Stimulated activated CD8-positive, alpha-beta memory T cell treated with anti-CD3 and anti-CD28 coated beads, Interleukin-15, amount 100 ng/mL, for 4 hours (primary cell): ENCODE measurements around the gene OBP2B.
"Not testable (repeated sequence)": the region's sequence is repeated elsewhere in the genome, so short reads cannot be mapped to it uniquely, and the experiment has no call there.

Experiments used
- DNase-seq, 2 donors: peaks; one replicate each; pipeline ENCODE4 v3.0.0-alpha.2; 2020; ENCODE audit warnings: low read depth in 2 of 2

Gene OBP2B

DNA sequence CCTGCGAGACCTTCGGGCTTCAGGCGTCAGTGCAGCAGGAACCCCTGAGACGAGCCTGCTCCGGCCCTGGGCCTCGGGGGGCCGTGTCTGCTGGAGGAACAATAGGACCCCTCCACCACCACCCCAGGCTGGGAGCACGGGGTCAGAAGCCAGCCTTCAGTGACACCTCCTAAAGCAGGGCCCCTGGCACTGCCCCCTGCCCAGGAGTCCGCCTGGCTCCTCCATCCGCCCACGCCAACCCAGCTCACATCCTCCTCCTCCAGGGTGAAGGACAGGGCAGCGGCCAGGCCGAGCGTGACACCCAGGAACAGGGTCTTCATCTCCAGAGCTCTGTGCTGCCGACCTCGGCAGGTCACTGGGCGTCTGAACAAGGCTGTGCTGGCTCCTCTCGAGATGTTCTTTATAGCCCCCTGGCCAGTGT, at the start of gene OBP2B:
Gene OBP2B, minus strand, starts transcription at position 371 of the 421 bp plus-strand sequence. Its CDS starts 51 bp downstream, at position 320.
- DNase-seq = not testable (repeated sequence)

- no peak for DNase-seq
Measured at GRCh38 chr9:133258061-133259015, 49.3 kb upstream of the OBP2B start.

- no peak for DNase-seq
Measured at GRCh38 chr9:133257465-133257956, 48.5 kb upstream of the OBP2B start.

DNA sequence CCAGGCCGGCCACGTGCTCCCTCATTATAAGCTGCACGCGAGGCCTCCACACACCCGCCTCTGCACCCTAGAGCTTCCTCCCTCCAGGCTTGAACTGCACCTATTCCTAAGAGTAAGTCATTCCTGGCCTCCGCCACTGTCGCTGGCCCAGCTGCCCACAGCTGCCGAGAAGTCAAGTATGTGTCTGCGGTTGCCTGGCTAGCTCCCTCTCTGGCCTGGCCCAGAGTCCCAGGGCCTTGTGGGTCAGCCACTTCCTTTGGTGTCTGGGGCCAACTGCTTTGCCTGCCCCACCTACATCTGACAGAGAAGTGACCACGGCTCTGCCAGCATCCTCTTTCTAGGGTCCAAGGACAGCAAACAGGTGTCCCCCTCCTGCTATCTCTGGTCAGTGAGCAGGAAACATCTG, 47.6 kb upstream of the OBP2B start:
- DNase-seq = no peak

- DNase-seq = no peak
Measured at GRCh38 chr9:133256136-133256461, 47.0 kb upstream of the OBP2B start.

- DNase-seq = no peak
Measured at GRCh38 chr9:133255371-133256135, 46.5 kb upstream of the OBP2B start.

GRCh38 chr9:133254471-133254870, 45.4 kb upstream of the OBP2B start:
- no peak for DNase-seq

- no peak for DNase-seq
Measured at GRCh38 chr9:133253268-133253667, 44.2 kb upstream of the OBP2B start.

GRCh38 chr9:133252301-133253020, 43.4 kb upstream of the OBP2B start:
- no peak for DNase-seq

DNA sequence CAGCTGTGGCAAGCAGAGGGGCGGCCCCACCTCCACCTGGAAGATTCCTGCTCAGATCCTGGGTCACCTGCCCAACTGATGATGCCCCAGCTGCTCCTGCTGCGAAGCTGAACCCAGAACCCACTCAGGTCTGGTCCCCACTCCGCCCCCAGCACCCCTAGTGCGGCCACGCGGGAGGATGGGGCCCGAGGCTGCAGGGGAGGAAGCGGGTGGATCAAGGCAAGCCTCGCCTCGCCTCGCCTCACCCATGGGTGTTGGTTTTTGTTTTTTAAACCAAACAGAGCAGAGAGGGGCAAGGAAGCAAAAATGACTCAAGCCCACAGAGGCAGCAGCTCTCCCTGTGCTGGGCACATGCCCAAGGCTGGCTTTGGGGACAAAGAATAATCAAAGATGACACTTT, 42.7 kb upstream of the OBP2B start:
- DNase-seq = no peak

GRCh38 chr9:133251221-133251620, 42.2 kb upstream of the OBP2B start:
- DNase-seq = not testable (repeated sequence)

DNA sequence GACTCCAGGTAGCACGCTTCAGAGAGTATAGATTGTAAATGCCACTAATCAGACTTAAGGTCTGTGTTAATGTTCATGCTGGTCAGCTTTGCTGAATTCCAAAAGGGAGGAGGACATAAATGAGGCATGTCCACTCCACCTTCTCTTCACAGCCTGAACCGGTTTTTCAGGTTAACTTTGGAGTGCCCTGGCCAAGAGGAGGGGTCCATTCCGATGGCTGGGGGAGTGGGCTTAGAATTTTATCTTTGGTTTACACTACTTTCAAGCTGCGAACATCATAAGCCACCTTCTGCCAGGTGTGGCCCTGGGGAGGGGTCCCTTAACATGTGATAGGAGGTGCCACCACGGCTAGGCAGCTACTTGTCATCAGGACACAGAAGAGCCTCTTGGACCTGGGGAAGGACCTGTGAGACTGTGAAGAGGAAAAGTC, 41.7 kb upstream of the OBP2B start:
- no peak for DNase-seq

DNA sequence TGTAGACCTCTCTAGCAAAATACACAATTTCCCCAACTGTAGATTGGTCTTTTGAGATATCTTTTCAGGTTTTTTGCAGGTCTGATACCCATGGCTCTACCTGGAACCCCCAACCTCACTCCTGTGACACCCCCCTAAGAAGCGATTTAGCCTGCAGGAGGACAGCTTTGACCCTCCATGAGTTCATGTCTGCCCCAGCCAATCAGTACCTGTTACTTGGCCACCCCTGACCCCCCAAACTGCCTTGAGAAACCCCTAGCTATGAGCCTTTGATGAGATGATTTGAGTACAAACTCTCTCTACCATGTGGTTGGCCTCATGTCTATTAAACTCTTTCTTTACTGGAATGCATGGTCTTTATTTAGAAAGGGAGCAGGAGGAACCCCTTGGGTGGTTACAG, 40.3 kb upstream of the OBP2B start:
- no peak for DNase-seq

DNA sequence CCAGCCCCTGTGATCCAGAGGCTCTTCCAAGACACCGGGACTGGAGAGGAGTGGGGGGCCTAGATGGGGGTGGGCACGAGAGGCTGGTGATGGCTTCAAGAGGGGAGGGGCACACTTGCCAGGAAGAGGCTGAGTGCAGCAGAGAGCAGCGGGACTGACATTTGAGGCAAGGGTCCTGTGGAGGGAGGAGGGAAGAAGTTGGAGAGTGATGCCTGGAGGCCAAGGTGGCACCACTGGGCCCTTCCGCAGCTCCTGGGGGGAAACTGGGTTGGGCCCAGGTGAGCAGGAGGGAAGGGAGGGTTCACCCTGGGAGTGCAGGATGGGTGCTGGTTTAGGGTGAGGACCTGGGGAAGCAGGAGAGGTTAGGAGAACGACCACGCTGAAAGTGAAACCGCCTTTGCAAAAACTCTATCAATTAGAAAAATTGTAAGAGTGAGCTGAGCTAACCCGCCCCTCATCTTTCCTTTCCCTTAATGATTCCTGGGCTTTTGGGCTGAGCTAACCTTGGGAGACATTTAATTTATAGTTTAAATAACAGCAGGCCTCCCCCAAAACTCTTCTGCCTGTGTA, 39.8 kb upstream of the OBP2B start:
- no peak for DNase-seq

- no peak for DNase-seq
Measured at GRCh38 chr9:133247632-133248031, 38.6 kb upstream of the OBP2B start.

- DNase-seq = no peak
Measured at GRCh38 chr9:133246991-133247390, 37.9 kb upstream of the OBP2B start.

DNA sequence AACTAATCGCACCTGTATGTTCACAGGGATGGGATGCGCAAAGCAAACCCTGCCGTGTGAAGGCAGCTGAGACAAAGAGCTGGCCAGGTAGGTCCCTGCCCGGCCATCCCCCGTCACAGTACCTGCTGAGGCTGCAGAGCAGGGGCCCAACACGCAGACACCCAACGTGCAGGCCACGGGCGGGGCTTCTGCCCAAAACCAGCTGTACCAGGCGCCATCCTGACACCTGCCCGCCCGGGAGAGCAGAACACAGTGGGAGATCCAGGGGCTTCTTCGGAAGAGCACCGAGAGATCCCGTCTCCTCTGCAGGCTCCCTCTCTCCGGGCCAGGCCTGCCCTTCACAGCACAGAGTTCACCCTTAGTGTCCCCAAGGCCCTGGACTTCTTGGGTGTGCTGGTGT, 37.5 kb upstream of the OBP2B start:
- no peak for DNase-seq

DNA sequence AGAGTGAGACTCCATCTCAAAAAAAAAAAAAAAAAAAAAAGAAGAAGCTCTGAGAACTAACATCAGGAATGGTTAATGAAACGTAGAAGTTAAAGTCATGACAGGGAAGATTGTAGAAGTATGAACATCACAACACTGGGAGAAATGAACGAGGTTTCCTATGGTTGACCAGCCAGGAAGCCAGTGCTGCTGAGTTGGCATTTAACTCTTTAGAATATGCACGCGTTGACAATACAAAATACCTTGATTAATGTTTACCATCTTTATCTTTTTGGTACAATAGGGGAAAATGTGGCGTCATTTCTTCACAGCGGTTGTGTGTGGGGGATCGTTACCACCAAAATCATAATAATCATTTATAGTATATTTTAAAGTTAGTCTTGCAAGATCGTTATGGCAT, 33.9 kb upstream of the OBP2B start:
- no peak for DNase-seq

- no peak for DNase-seq
Measured at GRCh38 chr9:133242241-133242640, 33.2 kb upstream of the OBP2B start.

GRCh38 chr9:133239533-133240090, 30.6 kb upstream of the OBP2B start:
- no peak for DNase-seq

DNA sequence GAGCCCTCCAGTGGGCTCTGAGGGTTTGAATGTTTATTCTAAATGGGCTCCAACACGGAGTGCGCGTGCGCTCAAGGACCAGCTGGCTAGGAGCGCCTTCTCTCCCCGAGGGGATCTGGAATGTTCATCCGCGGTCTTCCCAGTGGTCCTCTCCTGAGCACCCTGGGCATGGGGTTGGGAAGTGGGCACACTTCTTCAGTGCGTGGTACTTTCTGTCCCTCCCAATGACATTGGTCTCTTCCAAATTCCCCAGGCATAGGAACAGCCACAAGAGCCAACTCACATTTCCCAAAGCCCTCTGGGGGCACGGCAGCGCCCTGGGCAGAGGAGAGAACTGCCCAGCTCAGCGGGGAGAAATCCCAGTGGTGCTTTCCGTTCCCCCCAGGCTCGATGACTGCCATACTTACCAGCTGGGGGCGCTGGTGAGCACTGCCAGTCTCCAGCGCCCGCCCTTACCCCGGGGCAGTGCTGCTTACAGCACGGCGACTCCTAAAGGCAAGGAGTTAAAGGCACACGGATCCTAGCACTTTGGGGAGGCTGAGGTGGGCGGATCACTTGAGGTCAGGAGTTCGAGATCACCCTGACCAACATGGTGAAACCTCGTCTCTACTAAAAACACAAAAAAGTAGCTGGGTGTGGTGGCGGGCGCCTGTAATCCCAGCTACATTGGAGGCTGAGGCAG, 29.9 kb upstream of the OBP2B start:
- peak; percentile 10 to 42 for DNase-seq
